Peyer's patch (tissue), 4 donors: ENCODE measurements around the gene MOCS3.

Experiments used
- CTCF ChIP-seq, 6 experiments: fragments of 450-650 bp in 4 of 6; fragments of 200-600 bp in 2 of 6; sonication (generic) in 1 of 6; IDR thresholded peaks; one replicate each; pipeline ENCODE4 v1.5.1; 2017 to 2019; ENCODE audit warnings: antibody characterized with exemption in 6 of 6, mild to moderate bottlenecking in 3 of 6, moderate library complexity in 1 of 6
- POLR2A ChIP-seq, 2 donors: fragments of 450-650 bp; IDR thresholded peaks; one replicate each; pipeline ENCODE4 v1.5.1; 2017; ENCODE audit warnings: antibody characterized with exemption in 2 of 2, mild to moderate bottlenecking in 2 of 2, moderate library complexity in 2 of 2

GRCh38 chr20:50943069-50943468 is 15.5 kb upstream of the MOCS3 start:
- no peak for TF ChIP-seq CTCF (IDR thresholded peaks at IDR 0.05)
- TF ChIP-seq POLR2A (IDR thresholded peaks at IDR 0.05): no peak
